Stimulated activated CD4-positive, alpha-beta T cell treated with anti-CD3 and anti-CD28 coated beads, Interleukin-4, amount 100 ng/mL, for 24 hours (primary cell): ENCODE measurements around the gene NEK1.
"Not testable (repeated sequence)": the region's sequence is repeated elsewhere in the genome, so short reads cannot be mapped to it uniquely, and the experiment has no call there.

Experiments used
- DNase-seq: peaks from one replicate; pipeline ENCODE4 v3.0.0-alpha.2; 2020

NEK1 gene

DNA sequence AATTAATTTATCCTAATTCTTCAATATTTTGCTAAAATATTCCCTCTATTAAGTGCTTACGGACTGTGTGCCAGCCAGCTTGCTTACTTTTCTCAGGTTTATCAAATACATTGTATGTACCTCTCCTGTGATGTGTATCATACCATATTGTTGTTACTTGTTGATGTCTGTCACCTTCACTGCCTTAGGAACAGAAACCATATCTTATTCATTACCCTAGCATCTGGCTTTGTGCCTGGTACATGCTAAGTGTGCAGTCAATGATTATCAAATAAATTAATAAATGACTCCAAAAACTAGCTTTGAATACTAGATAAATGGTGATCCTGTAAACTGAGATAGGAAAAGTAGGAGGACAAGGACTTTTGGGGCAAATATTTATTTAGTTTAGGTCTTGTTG, 14.9 kb upstream of the NEK1 start:
- DNase-seq, result no peak

DNA sequence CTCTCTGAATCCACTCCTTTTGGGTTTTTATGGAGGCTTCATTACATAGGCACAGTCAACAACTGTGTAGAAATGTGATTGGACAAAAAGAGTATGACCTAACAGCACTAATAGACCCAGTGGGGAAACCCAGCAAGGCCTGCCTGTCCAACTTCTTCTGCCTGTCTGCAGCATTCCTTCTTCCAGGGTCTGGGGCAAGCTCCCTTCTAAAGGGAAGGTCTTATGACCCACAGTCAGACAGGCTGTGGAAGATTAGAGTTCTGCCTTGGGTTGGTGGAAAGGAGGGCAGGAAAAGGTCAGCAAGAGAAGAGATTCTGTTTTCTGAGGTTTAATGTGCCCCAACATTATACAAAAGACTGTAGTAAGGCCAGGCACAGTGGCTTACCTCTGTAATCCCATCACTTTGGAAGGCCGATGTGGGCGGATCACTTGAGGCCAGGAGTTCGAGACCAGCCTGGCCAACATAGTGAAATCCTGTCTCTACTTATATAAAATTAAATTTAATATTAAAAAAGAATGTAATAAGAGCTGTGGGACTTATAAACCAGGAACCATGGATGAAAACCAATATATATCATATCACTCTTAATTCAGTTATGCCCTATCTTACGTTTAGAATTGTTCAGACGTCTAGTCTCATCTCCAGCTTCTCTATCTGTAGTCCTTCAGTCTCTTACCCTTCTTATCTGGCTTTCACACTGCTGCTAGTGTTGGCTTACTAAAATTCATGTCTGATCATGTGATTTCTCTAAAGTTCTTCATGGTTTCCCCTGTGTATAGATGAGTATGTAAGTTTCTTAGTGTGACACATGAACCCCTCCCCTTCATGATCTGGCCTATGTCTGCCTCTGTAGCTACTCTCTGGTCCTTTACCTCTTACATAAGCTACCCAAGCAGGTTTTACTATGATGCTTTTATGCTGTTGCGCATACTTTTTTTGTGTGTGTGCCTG, 14.2 kb upstream of the NEK1 start:
- no peak for DNase-seq

DNA sequence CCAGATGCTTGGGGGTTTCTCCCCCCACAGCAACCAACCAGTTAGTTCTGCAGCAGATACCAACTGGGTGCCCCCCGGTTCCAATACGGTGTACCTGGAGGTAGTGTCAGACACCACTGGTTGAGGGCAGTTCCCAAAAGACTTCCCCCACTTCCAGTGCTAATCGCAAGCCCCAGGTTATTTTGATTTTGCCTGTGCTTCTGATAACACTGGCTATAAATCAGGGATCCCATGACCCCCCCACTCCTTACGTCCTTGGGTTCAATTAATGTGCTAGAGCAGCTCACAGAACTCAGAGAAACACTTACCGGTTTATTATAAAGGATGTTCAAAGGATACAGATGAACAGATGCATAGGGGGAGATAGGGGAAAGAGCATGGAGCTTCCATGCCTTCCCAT, 13.5 kb upstream of the NEK1 start:
- DNase-seq, result no peak

DNA sequence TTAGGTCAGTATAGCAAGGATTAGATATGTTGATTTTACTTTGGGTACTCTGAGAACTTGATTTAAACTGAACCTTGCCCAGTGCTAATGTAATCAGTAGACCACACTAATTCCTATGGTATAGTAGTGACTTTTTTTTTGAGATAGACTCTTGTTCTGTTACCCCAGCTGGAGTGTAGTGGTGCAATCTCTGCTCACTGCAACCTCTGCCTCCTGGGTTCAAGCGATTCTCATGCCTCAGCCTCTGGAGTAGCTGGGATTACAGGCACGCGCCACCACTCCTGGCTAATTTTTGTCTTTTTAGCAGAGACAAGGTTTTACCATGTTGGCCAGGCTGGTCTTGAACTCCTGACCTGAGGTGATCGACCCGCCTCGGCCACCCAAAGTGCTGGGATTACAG, 11.6 kb upstream of the NEK1 start:
- not testable (repeated sequence) for DNase-seq

DNA sequence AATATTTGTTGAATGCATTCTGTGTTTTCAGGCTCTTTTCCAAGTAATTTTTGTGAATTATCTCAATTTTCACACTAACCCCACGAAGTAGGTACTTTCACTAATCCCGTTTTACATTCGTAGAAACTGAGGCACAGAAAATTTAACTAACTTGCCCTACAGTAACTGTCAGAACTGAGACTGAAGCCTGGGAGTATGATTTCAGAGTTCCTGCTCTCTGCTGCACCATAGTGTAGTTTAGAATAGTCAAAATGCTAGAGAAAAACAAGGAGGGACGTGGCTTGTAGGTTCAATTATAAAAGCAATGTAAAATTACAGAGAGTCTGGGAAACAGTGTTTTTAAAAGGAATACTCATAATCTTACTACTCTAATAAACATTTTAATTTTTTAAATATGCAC, 10.2 kb upstream of the NEK1 start:
- DNase-seq, result no peak

DNA sequence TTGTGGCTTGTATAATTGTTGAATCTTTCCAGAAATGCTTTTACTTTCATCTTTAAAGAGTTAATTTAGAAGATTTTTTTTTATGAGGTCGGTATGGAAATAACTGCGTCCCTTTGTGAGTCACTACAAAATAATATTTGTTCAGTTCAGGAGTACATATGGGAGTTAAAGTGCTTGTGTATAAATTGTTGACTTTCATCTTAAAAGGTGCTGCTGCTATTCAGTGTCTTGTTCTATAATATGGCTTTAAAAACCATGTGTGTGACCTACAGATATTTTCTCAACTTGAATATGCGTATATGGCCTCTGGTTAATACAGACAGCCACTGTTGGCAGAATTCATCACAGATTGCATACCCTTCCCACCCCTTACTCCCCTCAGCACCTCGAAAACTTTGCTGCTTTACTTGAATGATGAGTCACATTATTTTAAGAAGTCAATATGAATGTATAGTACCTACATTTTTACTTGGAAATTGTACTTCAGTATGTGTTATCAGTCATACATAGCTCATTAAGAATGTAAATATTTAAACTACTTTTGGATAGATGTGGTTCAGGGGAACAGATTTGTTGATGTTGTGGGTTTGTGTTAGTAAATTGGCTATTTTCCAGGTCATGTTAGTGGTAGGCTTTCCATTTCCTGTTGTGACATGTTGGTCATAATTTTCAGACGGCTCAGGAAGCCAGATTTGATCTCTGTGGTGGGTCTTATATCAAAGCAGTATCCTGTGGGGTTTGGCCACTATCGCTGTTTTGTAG, 9.5 kb upstream of the NEK1 start:
- DNase-seq, result peak; percentile 36

DNA sequence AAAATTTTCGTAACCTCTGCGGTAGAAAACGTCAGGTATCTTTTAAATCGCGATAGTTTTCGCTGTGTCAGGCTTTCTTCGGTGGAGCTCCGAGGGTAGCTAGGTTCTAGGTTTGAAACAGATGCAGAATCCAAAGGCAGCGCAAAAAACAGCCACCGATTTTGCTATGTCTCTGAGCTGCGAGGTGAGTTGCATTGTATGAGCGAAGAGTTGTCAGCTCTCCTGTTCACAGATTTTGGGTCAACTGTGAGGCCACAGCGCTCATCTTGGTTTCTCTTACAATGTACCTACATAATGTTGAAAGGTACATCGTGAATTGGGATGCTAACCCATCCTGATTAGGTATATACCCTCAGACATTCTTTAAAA, 8.5 kb upstream of the NEK1 start:
- DNase-seq, result peak; percentile 23

DNA sequence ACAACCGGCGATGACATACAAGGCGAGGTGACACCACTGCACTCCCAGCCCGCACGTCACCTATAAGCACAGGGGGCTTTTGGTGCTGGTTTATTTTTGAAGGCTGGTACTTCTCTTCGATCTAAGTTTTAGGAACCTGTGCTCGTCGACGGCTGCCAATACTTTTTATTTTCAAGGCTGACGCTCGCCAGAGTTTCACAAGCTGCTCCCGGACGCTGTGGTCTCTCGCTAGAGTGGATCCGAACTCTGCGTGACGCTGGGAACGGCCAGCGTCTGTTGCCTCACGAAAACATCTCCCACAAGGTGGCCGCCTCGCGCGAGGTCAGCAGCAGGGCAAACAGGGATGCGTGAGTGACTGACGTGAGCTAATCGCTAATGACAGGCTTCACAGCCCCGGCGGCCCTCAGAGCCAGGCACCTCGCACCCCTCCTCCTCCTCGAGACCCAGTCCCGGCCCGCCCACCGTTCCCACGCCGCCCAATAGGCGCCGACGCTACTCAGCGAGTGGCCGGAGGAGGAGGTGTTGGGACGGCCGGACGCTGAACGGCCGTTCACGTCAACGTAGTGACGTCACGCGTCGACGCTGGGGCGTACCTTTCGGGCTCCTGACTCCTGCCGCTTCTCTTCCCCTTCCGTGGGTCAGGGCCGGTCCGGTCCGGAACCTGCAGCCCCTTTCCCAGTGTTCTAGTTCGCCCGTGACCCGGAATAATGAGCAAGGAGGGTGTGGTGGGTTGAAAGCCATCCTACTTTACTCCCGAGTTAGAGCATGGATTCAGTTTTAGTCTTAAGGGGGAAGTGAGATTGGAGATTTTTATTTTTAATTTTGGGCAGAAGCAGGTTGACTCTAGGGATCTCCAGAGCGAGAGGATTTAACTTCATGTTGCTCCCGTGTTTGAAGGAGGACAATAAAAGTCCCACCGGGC, 7.8 kb upstream of the NEK1 start, which contains the start of gene CLCN3:
CLCN3 (plus strand) TSS at position 621 of the 922 bp plus-strand sequence. CDS start 15,351 bp downstream, outside the sequence.
- DNase-seq, result peak; percentile 90

DNA sequence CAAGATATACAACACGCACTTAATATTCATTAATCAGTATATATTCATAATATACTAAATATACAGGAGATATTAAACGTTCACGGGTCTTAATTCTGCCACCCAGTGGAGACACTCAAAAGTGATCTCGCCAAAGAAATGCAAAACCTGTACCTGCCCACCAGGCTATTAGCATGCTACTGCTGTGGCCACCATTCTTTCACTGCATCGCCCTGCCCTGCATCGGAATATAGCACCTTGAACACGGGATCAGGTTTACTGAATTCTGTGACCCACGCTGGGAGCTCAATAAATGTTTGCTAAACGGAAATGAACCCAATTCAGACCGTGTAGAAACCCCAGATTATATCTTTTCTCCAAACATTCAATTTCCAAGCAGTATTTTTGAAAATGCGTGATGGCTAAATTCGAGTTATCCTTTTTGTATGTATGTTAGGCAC, 7.2 kb upstream of the NEK1 start:
- peak; percentile 58 for DNase-seq

DNA sequence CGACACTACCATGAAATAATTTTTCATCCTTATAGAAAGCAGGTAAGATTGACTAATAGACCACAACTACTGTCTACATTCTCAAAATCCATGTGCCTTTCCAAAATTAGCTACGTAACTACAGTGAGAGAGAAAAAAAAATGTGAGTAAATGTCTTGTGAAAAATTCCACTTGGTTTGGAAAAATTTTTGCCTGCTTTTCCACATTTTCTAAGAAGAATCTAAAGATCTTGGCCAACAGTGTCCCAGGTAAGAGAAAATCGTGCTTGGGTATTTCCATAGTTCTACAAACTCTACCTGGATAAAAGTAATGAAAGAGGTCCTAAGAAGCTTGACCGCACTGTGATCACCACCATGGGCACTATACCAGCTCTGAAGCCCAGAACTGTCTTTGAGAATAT, 6.6 kb upstream of the NEK1 start:
- no peak for DNase-seq

DNA sequence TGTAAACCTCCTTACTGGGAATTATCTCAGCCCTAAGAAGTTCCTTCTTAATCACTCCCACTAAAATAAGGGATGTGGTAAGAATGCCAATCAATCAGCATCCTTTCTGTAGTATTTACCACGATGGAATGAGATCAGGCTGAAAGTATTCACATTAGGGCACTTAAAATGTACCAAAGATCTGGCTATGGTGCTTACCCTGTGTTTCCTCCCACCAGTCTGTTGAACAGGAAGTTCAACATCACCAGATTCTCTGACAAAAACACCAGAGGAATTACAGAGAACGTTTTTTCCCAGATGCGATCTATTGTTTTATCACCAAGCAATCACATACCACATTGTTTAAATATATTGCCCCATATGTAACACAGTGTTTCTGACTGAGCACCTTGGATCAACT, 5.9 kb upstream of the NEK1 start:
- DNase-seq, result no peak

DNA sequence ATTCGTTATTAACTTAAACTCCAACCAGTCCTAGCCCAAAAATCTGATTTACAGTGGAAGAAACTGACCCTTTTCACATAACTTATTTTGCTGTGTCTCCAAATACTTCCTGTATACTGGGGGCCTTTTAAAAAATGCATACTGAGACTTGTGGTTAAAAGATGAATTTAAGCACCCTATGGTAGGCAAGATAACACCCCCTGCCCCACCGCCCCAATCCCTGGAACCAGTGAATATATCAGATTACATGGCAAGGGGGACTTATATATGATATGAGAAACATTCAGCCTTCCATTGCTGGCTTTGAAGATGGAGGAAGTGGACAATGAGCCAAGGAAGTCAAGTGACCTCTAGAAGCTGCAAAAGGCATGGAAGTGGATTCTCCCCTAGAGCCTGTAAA, 4.9 kb upstream of the NEK1 start:
- no peak for DNase-seq

DNA sequence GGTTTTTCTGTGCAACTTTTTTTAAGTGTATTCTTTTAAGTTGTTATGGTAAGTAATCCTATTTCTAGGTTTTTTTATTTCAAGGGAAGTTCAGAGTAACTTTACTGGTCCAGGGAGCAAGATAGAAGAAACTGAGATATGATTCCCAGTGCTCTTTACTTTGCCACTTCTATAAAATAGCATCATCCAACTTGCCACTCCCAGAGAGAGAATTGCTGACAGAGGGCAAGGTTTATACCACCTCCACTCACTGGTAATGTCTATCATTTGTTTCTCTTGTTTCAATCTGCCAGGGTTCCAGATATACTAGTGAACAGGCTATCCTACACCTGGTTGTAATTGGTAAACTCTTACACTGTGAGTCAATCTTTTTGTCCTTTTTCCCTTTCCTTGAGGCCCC, 4.5 kb upstream of the NEK1 start:
- DNase-seq, result no peak

DNA sequence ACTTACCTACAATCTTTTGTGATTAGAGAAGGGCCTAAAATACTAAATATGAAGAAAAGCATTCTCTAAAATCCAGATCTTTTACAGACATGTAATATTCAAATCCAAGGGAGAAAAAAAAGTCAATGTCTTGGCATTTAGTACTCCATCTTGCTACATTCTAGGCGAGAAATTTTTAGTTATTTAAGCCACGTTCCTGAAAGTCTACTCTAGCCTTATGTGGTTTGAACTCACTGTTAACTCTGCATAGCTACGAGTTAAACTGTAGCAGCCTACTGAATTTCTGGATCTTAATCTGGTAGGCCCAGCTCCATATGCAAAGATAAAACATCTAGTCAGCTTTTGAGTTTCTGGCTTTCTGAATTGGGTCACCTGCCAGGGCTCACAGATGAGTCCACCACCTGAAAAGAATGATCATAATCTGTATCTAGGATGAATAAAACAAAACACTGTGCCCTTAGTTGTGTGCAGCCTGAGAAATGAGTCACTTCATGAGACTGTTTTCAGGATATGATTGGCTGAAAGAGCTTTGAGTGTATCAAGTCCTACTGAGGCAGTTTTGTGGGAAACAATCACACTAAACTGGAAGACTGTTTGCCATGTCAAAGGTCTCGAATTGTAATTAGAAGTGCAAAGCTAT, 3.2 kb upstream of the NEK1 start:
- peak; percentile 14 for DNase-seq

DNA sequence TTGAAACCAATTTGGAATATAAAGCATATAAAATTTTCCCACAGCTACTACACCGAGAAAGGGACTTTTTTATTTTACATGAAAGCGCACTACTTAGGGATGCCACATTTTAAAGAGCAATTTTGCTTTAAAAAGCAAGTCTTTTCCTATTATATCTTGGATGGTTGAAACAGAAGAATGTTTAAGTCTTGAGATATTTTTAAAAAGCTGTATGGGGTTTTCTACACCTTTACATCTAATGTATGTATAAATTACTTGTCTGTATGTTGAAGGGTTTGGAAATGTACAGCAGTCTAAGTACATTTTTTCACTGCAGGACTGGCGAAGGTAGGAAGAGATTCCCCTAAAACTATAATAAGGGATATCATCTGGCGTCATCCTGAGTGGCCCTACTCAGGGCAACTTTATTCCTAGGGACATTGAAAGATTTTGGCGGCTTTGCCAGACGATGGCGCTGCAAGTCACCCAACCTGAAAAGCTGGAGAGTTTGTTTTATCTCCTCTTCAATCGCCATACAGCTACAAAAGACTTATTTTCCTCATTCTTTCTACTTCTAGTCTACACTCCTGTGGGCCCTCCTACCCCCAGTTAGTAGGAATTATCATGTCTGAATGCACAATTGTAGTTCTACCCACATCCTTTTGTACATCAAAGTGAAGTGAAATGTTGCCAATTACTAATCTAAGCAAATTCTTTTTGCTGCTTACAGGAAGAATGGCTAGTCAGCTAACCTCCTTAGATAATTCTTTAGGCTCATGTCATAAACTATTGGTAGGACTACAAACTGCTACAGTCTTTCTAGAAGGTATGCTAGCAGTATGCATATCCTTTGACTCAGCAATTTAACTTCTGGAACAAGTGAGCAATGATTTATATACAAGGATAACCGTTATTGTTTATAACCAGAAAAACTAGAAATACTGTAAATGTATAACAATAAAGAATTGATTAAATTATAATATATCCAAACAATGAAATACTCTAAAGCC, 782 bp upstream of the NEK1 start:
- DNase-seq, result peak; percentile 74

DNA sequence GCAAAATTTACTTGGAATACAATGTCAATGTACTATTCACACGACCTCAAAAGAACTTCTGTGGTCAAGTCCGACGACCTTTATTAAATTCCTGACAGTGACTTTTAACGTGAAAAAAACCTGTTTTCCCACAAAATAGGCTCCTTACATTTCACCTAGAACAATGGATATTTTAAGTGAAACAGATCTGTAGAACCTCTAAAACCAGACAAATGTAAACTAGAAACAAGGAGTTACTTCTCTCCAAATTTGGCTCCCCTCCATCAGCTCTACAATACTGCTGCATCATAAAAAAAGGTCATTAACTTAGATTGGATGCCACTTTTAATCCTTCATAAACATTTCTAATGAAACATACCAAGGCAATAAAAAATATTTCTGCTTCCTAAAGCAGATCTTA, 1.2 kb downstream of the NEK1 start:
- no peak for DNase-seq

DNA sequence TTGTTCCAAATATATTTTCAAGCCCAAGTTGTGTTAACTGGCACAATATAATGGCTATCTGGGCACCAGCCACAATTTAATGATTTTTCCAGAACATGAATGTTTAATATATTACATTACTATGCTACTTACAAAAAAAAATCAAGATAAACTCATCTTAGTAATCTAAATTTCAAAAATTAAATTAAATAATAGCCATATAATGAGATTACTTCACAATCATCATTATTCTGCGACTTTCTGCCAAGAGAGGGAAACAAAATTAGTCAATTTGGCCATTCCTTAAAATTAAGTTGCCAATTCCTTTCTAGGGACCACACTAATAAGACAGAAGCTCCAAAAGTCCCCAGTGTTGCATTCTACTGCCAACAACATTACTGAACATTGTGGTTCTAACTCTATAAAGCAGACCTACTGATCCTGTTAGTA, 7.5 kb downstream of the NEK1 start:
- no peak for DNase-seq

DNA sequence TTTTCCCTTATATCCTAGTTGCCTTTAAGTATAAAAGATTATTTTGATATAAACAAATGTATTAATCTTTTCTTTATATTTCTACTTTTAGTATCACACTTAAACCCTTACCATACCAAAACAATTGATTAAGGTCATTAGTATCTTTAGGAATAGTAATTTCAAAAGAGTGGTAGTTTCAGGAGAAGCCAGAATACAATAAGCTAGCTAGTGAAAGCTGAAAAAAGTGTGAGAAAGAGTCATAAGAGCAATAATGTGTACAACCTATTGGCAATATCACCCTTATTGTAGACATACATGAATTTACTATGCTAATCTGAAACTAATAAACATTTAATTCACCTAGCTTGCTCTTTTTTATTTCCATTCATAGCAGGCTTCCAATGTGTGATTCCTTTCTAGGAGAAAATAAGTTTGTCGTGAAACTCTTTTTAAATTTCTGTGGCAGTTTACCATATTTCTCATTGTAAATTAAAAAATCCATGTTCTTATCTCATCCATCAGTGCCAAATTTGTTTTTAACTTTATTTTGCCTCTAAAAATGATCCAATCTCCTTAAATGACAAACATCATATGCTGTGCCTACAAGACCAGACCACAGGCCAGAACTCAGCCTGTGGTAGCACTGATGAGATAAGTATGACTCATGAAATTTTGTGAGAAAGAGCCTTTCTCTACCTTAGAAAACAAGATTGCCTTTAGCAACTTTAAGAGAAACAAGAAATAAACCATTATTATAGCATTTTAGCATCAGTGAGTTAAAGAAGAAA, 8.1 kb downstream of the NEK1 start:
- DNase-seq, result no peak

DNA sequence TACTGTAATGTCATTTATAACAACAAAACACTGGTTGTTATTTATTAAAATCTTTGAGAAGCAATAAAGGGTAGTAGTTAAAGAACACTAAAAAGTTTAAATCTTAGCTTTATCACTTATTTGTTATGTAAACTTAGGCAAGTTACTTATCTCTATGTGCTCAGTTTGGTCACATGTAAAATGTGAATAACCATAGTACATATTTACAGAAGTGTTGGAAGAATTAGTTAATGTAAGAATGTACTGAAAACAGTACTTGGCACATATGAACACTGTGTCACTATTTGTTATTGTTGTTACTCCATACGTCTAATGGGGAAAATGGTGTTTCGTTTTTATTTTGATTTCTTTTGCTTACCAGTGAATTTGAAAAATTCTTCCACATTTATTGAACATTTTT, 9.1 kb downstream of the NEK1 start:
- DNase-seq, result no peak
